ENCODE results near the gene NUMB.
"Not testable (repeated sequence)": the region's sequence is repeated elsewhere in the genome, so short reads cannot be mapped to it uniquely, and the experiment has no call there.

Gene NUMB

DNA sequence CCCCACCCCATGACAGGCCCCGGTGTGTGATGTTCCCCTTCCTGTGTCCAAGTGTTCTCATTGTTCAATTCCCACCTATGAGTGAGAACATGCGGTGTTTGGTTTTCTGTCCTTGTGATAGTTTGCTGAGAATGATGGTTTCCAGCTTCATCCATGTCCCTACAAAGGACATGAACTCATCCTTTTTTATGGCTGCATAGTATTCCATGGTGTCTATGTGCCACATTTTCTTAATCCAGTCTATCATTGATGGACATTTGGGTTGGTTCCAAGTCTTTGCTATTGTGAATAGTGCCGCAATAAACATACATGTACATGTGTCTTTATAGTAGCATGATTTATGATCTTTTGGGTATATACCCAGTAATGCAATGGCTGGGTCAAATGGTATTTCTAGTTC is 52.1 kb downstream of the NUMB start:
- DNase-seq = not testable (repeated sequence)

DNA sequence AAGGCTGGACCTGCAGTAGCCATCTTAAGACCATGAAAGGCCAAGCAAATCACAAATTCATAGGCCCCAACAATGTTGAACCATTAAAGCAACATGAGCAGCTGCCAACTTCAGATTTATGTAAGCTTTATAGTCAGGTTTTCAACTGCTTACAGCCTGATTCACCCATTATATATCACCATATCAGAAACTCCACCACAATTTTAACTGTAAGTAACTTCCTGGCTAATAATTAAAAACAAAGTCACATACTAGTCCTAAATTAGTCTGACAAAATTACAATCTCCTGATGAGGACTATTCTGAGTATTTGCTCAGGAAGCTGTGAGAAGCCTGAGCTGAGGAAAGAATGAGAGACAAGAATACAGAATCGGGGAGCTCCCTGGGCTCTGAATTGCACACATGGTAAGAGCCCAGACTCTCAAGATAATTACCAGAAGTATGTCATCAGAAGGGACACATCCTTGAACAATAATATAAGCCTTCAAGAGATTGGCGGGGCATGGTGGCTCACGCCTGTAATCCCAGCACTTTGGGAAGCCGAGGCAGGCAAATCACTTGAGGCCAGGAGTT is 55.1 kb downstream of the NUMB start:
- no peak for DNase-seq

DNA sequence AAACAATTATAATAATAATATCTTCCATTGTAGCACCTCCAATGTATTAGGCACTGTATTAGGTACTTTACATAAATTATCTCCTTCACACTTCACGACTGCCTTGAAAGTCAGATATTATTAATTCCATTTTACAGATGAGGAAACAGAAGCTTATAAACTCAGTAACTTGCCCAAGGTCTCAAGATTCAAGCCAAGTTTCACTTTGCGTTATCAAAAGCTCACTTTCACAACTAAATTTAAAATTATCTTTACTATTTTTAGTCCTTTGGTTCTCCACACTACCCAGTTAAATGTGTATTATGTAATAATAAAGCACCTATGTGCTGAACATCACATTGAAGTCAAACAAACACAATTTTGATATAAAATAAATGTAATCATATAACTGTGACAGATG is 55.8 kb downstream of the NUMB start:
- no peak for DNase-seq

DNA sequence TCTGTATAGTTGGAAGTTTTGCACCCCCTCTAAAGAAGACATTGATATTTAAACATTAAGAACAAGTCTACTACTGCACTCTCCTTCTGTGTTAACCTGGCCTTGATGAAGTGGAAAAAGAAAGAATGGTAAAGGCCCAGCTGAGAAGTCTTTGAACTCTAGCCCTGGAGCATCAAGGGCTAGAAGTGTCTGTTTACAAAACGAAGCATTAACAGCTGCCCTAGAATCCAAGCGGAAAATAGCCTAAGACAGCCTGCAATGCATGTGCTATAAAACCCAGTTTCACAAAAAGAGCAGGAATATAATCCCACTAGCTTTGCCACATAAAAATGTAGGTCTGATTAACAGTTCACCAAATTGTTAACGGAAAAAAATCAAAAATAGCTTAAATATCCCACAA is 60.5 kb downstream of the NUMB start:
- no peak for DNase-seq

DNA sequence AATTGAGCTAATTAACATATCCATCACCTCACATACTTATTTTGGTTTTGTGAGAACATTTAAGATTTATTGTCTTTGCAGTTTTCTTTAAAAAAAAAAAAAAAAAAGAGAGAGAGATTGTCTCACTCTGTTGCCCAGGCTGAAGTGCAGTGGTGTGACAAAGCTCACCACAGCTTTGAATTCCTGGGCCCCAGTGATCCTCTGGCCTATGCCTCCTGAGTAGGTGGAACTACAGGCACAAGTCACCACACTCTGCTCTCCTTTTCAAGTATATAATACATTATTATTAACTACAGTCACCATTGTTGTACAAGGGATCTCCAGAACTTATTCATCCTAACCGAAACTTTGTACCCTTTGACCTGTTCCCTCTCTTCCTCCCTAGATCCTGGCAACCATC is 64.0 kb downstream of the NUMB start:
- no peak for DNase-seq

DNA sequence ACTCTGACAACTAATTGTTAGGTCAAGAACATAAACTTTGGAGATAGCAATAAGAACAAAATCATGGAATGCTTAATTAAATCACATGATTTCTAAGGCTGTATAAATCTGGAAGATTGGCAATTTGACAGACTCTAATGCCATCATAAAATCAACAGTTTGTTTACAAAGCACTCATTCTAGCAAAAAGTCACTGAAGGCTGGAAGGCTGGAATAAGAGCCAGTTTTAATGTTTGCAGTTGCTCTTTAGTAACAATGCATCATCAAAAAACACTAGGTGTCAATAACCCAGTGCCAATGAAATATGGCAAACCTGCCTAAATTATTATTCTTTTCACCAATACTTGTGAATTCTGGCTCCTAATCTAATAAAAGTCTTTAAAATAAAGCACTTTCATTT is 65.0 kb downstream of the NUMB start:
- no peak for DNase-seq

DNA sequence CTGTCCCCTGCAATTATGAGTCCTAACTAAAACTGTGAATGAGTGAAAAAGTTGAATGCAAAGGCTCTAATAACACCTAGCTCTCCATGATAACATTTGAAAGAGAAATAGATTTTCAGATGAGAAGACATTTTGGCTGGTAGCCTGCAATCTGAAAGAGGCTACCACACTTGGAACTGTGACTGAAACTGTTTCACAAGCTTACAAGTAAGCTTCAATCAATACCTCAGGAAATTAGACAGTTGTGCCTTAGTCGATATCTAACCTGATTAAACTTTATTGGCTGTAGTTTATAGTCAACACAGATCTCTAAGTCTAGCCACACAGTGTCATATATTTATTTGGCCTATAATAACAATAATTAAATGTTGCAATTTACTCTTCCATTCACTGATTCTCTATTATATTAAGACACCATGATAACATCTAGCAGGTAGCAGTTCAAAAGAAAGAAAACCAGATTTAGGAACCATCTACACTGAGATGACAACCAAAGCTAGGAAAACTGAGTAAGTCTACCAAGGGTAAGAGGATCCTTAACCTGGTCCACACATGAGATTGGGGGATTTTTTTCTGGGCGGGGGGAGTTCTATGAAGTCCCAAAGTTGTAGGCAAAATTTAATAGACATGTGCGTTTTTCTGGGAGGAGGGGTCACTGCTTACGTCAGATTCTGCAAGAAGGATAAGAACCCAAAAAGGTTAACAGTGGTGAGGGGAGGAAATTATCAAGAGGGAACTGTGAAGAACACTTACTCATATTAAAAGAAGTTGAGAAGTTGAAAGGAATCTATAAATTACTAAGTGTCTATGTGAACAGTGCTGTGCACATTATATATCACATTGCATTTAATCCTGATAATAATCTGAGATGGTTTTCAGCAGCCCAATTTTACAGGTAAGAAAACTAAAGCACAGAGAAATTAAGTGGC is 65.8 kb downstream of the NUMB start:
- no peak for DNase-seq

- not testable (repeated sequence) for DNase-seq
These were observed 70.5 kb downstream of the NUMB start for GRCh38 chr14:73387860-73388259.

DNA sequence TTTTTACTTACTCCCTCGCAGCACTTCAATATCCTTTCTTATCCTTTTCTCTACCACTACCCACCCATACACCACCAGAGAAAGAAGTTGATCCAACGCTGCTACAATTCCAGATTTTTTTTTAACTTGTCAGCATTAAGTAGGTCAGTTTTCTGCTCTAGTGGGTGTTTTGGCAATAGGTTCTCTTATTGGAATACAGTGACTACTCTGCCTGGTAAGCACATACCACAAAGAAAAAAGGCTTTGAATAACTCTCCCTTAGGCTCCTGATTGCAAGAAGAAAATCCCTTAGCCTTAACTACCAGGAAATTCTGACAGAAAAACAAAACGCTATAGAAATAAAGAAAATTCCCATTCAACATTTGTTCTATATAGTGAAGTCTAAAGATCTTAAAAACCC is 72.0 kb downstream of the NUMB start:
- no peak for DNase-seq

GRCh38 chr14:73385021-73385420 is 73.3 kb downstream of the NUMB start:
- not testable (repeated sequence) for DNase-seq

DNA sequence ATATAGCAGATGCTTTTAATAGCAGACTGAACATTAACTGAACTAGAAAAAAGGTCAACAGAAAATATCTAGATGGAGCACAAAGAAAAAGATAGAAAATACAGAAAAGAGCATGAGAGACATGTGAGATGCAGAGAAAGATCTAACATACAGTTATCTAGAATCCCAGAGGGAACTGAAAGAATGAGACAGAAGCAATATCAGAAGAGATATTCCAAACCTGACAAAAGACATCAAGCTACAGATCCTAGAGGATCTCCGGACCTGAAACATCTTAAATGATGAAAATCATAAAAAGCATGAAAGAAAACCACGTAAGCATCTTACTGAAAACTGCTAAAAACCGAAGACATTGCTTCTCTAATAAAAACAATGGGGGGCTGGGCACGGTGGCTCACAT is 75.0 kb downstream of the NUMB start:
- no peak for DNase-seq

GRCh38 chr14:73381380-73382013 is 76.8 kb downstream of the NUMB start:
- no peak for DNase-seq

GRCh38 chr14:73376585-73376984 is 81.8 kb downstream of the NUMB start:
- DNase-seq = no peak

DNA sequence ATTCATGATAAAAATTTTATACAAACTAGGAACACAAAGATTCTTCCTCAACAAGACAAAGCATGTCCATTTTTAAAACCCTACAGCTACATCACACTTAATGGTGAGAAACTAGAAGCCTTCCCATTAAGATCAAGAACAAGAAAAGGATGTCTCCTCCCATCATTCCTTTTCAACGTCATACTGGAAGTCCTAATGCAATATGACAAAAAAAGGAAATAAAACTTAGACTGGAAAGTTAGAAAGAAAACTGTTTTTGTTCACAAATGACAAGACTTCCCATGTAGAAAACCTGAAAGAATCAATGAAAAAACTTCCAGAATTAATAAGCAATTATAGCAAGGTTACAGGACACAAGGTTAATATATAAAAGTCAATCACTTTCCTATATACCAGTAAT is 82.5 kb downstream of the NUMB start:
- DNase-seq = no peak

- DNase-seq = no peak
These were observed 84.1 kb downstream of the NUMB start for GRCh38 chr14:73374218-73374617.

GRCh38 chr14:73372529-73372928 is 85.8 kb downstream of the NUMB start:
- DNase-seq = no peak

GRCh38 chr14:73370561-73370960 is 87.8 kb downstream of the NUMB start:
- DNase-seq = no peak

GRCh38 chr14:73369428-73369827 is 88.9 kb downstream of the NUMB start:
- no peak for DNase-seq

GRCh38 chr14:73368616-73369015 is 89.7 kb downstream of the NUMB start:
- DNase-seq = no peak

GRCh38 chr14:73365727-73366126 is 92.6 kb downstream of the NUMB start:
- DNase-seq = no peak

DNA sequence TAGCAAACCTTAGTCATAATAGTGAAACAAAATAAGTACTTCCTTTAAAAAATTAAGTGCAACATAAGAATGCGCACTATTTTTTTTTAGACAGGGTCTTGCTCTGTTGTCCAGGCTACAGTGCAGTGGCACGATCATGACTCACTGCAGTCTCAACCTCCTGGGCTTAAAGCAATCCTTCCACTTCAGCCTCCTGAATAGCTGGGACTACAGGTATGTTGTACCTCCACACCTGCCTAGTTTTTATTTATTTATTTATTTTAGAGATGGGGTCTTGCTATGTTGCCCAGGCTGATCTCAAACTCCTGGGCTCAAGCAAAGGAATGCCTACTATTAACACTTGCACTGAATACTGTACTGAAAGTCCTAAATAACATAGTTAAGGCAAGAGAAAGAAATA is 93.8 kb downstream of the NUMB start:
- no peak for DNase-seq

GRCh38 chr14:73359445-73359844 is 98.9 kb downstream of the NUMB start:
- no peak for DNase-seq

GRCh38 chr14:73358187-73358586 is 100.2 kb downstream of the NUMB start:
- no peak for DNase-seq

GRCh38 chr14:73349091-73349490 is 109.3 kb downstream of the NUMB start:
- DNase-seq = not testable (repeated sequence)
